Thoracic aorta (tissue), 2 donors: ENCODE data around the gene HSPB9. TPM values are rescaled to one million over a fixed set of nuclear protein-coding genes. Genes with fewer than 3 reads are reported as not detected.

Source experiments
- ATAC-seq: fragments of 150-250 bp; one replicate; pipeline ENCODE4 v1.8.0; 2017; ENCODE audit warnings: low read depth; ENCODE audit not compliant: insufficient number of reproducible peaks, low FRiP score
- DNase-seq: peaks from one replicate; pipeline ENCODE4 v3.0.0-alpha.2; 2020; ENCODE audit warnings: low spot score
- H3K27ac ChIP-seq, 2 donors: fragments of 200-600 bp; sonication (generic); 1 replicate in 1 of 2; 2 replicates in 1 of 2; pipeline ENCODE4 v1.5.1; 2016; ENCODE audit warnings: mild to moderate bottlenecking in 2 of 2, moderate library complexity in 2 of 2
- H3K27me3 ChIP-seq: fragments of 200-600 bp; sonication (generic); replicated peaks from 2 replicates; pipeline ENCODE4 v1.6.0; 2016; ENCODE audit warnings: mild to moderate bottlenecking; ENCODE audit not compliant: insufficient read depth
- H3K36me3 ChIP-seq: fragments of 200-600 bp; sonication (generic); one replicate; pipeline ENCODE4 v1.5.1; 2016
- H3K4me1 ChIP-seq, 2 donors: fragments of 200-600 bp; sonication (generic); 1 replicate in 1 of 2; 2 replicates in 1 of 2; pipeline versions ENCODE4 v1.5.1 to v1.6.0; 2016; ENCODE audit warnings: low read depth in 2 of 2, mild to moderate bottlenecking in 1 of 2; ENCODE audit not compliant: control insufficient read depth in 1 of 2
- H3K4me3 ChIP-seq: fragments of 200-600 bp; sonication (generic); 2 replicates; pipeline ENCODE4 v1.5.1; 2016; ENCODE audit warnings: mild to moderate bottlenecking
- H3K9me3 ChIP-seq: fragments of 200-600 bp; sonication (generic); 2 replicates; pipeline ENCODE4 v1.5.1; 2016
- total RNA-seq, 2 donors: library from RNA; depleted of rRNA; stranded (reverse); fragments of >200 nt; gene quantifications; one replicate each; pipeline versions ENCODE4 v1.1.0 to v1.2.3, GENCODE V29; 2016
- TF ChIP-seq, protein P1 (sequence below): fragments of 200-600 bp; sonication (generic); IDR thresholded peaks from one replicate; pipeline ENCODE4 v1.5.1; 2019; ENCODE audit warnings: antibody characterized with exemption

Gene HSPB9
- total RNA-seq, 2 donors from 2014 or later: not detected

DNA sequence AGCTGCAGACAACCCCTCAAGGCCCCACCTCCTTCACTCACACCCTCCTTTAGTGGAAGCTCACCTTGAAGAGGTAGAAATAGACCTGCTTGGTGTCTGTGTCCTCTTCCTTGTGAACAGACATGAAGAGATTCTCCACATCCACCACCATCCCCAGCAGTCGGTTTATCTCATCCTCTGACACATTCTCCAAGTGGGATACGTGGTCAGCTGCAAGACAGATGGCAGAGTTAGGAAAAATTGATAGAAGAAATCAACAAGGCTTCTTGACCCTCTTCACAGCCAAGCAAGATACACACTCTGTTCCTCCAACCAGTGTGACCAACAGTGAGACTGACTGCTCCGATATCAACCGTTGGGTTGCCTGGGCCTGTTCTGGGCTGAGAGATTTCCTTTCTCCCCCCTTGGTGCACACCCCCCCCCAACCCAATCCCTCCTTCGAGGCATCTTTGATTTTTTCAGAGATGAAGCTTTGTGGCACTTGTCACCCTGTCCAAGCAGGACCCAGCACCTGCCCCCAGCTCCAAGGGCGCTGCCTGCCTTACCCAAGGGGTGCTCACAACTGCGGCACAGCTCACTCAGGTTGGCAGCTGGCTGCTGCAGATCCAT lies 2.3 kb upstream of the HSPB9 start:
- Histone ChIP-seq H3K36me3 (no peaks in the 10 kb centered on the region), H3K4me1 (peaks cover 7 to 10% of the 10 kb centered on the region in 2 donors), H3K27me3 (no peaks in the 10 kb centered on the region), H3K27ac (no peak overlapping the region), H3K4me3 (peak overlapping the region; percentile 93), H3K9me3 (no peaks in the 10 kb centered on the region)
- TF ChIP-seq, protein P1, sequence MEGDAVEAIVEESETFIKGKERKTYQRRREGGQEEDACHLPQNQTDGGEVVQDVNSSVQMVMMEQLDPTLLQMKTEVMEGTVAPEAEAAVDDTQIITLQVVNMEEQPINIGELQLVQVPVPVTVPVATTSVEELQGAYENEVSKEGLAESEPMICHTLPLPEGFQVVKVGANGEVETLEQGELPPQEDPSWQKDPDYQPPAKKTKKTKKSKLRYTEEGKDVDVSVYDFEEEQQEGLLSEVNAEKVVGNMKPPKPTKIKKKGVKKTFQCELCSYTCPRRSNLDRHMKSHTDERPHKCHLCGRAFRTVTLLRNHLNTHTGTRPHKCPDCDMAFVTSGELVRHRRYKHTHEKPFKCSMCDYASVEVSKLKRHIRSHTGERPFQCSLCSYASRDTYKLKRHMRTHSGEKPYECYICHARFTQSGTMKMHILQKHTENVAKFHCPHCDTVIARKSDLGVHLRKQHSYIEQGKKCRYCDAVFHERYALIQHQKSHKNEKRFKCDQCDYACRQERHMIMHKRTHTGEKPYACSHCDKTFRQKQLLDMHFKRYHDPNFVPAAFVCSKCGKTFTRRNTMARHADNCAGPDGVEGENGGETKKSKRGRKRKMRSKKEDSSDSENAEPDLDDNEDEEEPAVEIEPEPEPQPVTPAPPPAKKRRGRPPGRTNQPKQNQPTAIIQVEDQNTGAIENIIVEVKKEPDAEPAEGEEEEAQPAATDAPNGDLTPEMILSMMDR: no peak
- ATAC-seq (no peak), DNase-seq (no peak)

DNA sequence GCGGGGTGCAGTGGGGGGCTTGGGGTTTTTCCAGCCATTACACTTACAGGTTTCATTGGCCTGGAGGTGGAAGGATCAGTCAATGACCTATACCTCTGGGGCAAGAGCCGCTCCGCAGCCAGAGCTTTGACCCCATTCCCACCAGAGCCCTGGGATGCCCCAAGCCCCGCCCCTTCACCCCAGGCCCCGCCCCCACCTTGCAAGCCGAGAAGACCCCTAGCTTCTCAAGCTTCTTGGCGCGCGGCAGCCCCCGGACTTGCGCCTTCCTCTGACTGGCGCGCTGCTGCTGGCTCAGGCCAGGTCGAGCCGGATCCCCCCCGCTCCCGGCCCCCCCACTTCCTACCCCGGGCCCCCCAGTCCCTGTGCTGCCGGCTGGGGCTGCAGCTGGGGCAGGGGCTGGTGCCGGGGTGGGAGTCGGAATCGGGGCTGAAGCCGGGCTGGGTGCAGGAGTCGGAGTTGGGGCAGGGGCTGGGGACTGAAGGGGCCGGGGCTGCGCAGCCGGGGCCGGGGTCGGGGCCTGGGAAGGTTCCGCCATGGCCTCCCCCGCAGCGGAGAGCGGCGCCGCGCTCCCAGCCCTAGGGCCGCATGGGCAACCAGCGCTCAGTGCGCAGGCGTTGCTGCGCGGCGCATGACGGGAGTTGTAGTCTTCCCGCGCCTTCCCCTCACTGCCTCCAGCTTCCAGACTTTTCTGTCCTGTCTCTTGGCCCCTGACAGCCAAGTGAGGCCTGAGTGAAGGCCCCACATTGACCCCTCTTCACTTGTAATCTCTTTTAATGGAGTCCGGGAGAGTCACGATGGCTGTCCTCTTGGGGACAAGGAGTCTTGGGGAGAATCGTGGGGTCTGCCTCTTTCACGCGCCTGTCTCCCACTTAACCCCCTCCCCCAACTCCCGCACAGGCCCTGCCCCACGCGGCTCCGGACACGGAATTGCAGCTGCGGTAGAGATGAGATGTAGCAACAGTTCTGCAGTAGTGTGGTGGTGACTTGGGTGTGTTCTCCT lies 1.5 kb upstream of the HSPB9 start, which contains the start of gene KAT2A:
Gene KAT2A, minus strand, starts transcription at position 598 of the 1,000 bp plus-strand sequence. Its CDS starts 63 bp downstream, at position 535.
- ATAC-seq: no peak
- Histone ChIP-seq H3K27me3 (no peaks in the 10 kb centered on the region), H3K4me3 (peak within 1 kb of the TSS; percentile 93), H3K27ac (no peak within 1 kb of the TSS), H3K36me3 (peaks cover 6% of the 10 kb centered on the region), H3K4me1 (peaks cover 7 to 10% of the 10 kb centered on the region in 2 donors), H3K9me3 (no peaks in the 10 kb centered on the region)
- DNase-seq: no peak
- TF ChIP-seq, protein P1: no peak

DNA sequence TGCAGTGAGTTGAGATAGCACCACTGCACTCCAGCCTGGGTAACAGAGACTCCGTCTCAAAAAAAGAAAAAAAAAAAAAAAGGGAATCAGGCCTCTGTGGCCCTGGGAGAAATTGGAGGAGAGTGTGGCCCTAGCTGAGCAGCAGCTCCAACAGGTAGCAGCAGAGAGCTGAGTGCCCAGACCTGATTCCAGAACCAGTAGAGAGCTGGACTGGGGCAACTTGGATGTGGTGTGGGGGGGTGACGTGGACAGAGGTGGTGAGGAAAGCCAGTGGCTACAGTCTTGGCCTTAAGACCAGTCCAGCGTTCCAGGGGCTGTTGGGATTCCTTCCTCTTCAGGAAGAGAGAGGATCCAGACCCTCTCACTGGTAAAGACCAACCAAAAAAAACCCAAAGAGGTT lies 1.7 kb downstream of the HSPB9 start:
- Histone ChIP-seq H3K4me3 (no peak overlapping the region), H3K4me1 (peaks cover 7 to 10% of the 10 kb centered on the region in 2 donors), H3K9me3 (no peaks in the 10 kb centered on the region), H3K27ac (no peak overlapping the region), H3K36me3 (peaks cover 27% of the 10 kb centered on the region), H3K27me3 (no peaks in the 10 kb centered on the region)
- DNase-seq: no peak
- no peak for ATAC-seq
- TF ChIP-seq, protein P1: no peak

DNA sequence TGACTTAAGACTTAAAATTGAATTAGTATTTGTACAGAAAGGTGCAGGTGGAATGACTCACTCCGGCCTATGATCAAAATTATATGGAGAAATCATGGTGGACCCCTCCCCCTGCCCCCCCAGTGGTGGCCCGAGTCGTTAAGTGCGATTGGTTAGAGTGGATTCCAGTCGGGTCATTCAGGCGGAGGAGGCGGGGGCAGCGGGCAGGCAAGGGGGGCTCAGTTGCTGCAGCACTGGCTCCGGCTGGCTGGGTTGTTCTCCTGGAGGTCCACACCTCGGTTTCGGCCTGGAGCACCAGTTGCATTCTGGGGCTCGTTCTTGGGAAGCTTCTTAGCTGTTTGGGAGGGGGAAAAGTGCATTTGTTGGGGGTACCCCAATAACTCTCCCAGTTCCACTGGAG lies 3.0 kb downstream of the HSPB9 start:
- Histone ChIP-seq H3K27me3 (no peaks in the 10 kb centered on the region), H3K27ac (no peak overlapping the region), H3K9me3 (no peaks in the 10 kb centered on the region), H3K4me3 (no peak overlapping the region), H3K36me3 (peaks cover 38% of the 10 kb centered on the region), H3K4me1 (peaks cover 7% of the 10 kb centered on the region in 2 donors)
- TF ChIP-seq, protein P1: no peak
- DNase-seq: no peak
- no peak for ATAC-seq

DNA sequence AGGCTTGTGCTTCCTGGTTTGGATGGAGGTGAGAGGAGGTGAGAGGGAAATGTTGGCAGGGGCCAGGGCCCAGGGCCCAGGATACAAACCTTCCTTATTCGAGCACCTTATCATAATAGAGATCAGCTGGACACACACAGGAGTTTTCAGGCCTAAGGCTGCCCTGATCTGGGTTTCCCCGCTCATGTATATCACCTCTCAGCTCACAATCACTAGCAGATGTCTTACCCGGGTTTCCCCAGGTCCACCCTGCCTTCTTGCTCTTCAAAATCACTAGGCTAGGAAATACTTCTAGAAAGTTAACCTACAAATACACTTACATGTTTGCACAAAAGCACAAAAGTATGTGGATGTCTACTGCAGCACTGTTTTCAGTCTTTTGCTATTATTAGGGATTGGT lies 4.2 kb downstream of the HSPB9 start:
- Histone ChIP-seq H3K27me3 (no peaks in the 10 kb centered on the region), H3K27ac (no peak overlapping the region), H3K4me1 (peaks cover 8 to 13% of the 10 kb centered on the region in 2 donors), H3K36me3 (peaks cover 38% of the 10 kb centered on the region), H3K9me3 (no peaks in the 10 kb centered on the region), H3K4me3 (no peak overlapping the region)
- TF ChIP-seq, protein P1: no peak
- DNase-seq (no peak), ATAC-seq (no peak)
